ENCODE results near the gene CD209. TPM values are rescaled to one million over a fixed set of nuclear protein-coding genes. Genes with fewer than 3 reads are reported as not detected.

The CD209 gene
- not detected in 2 replicates for total RNA-seq

DNA sequence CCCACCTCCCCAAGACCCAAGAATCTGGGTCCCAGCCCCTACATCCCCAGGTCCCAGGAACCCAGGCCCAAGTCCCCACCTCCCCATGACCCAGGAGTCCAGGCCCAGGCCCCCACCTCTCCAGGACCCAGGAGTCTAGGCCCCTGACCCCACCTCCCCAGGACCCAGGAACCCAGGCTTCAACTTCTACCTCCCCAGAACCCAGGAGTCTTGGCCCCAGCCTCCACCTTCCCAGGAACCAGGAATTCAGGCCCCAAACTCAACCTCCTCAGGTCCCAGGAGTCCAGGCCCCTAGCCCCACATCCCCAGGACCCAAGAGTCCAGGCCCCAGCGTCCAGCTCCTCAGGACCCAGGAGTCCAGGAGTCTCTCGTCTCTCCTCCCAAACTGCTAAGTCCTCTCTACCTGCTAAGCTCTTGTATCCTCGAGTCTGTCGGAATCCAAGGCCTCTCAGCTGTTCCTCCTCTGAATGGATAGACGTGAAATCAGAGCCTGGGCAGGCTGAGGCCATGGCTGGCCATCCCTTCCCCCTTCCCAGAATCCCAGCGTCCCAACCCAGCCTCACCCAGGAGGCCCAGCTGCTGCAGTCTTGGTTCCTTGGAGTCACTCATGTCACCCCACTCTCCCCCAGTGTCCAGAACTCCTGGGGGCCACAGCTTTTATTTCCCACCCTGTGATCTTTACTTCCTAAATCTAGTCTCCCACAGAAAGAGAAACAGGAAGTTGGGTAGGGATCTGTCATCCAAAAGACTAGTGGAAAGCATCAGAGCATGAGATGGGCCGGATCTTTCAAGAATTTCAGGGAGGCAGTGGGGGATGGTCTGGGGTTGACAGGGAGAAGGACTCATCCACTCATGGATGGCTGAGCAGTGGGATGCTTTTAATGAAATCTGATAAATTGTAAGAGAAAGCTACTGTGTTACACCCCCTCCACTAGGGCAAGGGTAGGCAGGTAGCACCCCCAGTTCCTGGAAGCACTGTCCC is at the start of gene CD209:
TSS of gene CD209 (minus strand) at position 632 of the 982 bp plus-strand sequence. CDS start at position 609, 23 bp downstream.

GRCh38 chr19:7762719-7763293 is 15.5 kb upstream of the CD209 start, which contains the start of gene CLEC4M:
CLEC4M (plus strand) TSS chr19:7763243; CDS start chr19:7763267, 24 bp downstream.

GRCh38 chr19:7732045-7732444 is 15.3 kb downstream of the CD209 start, which contains the start of gene CLEC4G:
CLEC4G (minus strand) TSS chr19:7732110; CDS start chr19:7732102, 8 bp downstream.

DNA sequence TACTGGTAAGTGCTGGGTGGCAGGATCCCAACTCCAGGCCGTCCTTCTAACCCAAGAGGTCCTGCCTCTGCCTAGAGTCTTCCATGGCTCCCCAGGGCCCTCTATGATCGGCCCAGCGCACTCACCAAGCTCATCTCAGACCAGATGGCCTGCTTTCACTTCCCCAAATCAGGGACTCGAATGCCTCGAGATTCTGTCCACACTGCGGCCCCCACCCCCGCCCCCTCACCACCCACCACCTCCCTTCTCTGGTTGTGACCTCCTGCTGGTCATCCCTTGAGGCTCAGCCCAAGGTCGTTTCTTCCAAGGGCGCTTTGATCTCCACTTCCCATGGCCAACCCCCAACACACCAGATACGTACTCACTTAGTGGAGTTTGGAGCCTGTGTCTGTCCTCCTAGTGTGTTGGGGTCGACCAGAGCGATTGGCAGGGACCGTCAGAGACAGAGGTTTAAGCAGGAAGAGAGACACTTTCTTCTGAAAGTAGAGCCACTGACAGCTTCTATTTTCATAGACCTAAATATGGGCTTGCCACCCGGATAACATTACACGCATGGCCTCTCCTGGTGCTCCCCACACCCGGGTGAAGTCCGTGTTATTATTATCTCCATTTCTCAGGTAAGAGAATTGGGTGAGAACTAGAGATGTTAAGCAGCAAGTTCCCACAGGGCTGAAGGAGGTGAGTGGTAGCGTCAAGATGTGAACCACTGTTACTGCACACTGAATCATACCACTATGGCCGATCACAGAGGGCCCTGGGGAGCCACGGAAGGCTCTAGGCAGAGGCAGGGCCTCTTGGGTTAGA is 45.5 kb downstream of the CD209 start, which contains the start of gene FCER2:
TSS of gene FCER2 (minus strand) at position 478 of the 804 bp plus-strand sequence. CDS start 2,371 bp downstream, outside the sequence.

Other genes starting within 250 kb of the CD209 start
- gene ZNF358, start 231.4 kb downstream of the CD209 start, total RNA-seq, result 10.2 and 14.2 TPM in 2 replicates
- gene MCOLN1, start 224.9 kb downstream of the CD209 start, total RNA-seq, result 4.5 and 5.2 TPM in 2 replicates
- 75.9 and 100 TPM in 2 replicates for gene PNPLA6, start 211.8 kb downstream of the CD209 start, total RNA-seq
- under 0.01 and 0.09 TPM in 2 replicates for gene CAMSAP3, start 151.7 kb downstream of the CD209 start, total RNA-seq
- gene XAB2, start 118.0 kb downstream of the CD209 start, total RNA-seq, result 22.9 and 31.9 TPM in 2 replicates
- 35.1 and 62.3 TPM in 2 replicates for gene PET100, start 117.7 kb downstream of the CD209 start, total RNA-seq
- gene PCP2, start 113.8 kb downstream of the CD209 start, total RNA-seq, result not detected in 2 replicates
- gene STXBP2, start 110.4 kb downstream of the CD209 start, total RNA-seq, result 28.8 and 45.7 TPM in 2 replicates
- gene RETN, start 78.5 kb downstream of the CD209 start, total RNA-seq, result not detected in 2 replicates
- not detected in 2 replicates for gene MCEMP1, start 70.4 kb downstream of the CD209 start, total RNA-seq
- 148 and 207 TPM in 2 replicates for gene TRAPPC5, start 66.7 kb downstream of the CD209 start, total RNA-seq
- not detected in 2 replicates for gene FCER2, start 45.4 kb downstream of the CD209 start, total RNA-seq
- not detected in 2 replicates for gene CLEC4G, start 15.4 kb downstream of the CD209 start, total RNA-seq
- gene CLEC4M, start 15.7 kb upstream of the CD209 start, total RNA-seq, result 0.38 and 0.72 TPM in 2 replicates
- 9.6 and 16.7 TPM in 2 replicates for gene EVI5L, start 82.7 kb upstream of the CD209 start, total RNA-seq
- gene PRR36, start 126.9 kb upstream of the CD209 start, total RNA-seq, result not detected in 2 replicates
- 1.6 and 2.2 TPM in 2 replicates for gene LRRC8E, start 141.0 kb upstream of the CD209 start, total RNA-seq
- gene MAP2K7, start 156.3 kb upstream of the CD209 start, total RNA-seq, result 9.4 and 11.1 TPM in 2 replicates
- gene TGFBR3L, start 167.3 kb upstream of the CD209 start, total RNA-seq, result 0.54 and 1.1 TPM in 2 replicates
- 12.4 and 13.9 TPM in 2 replicates for gene SNAPC2, start 172.8 kb upstream of the CD209 start, total RNA-seq
- gene CTXN1, start 178.6 kb upstream of the CD209 start, total RNA-seq, result 3.3 and 5.0 TPM in 2 replicates
- gene TIMM44, start 196.1 kb upstream of the CD209 start, total RNA-seq, result 58.5 and 64.7 TPM in 2 replicates